Osteocyte (in vitro differentiated cells): ENCODE results near the gene CSTF2. TPM values are rescaled to one million over a fixed set of nuclear protein-coding genes. Genes with fewer than 3 reads are reported as not detected.

Source experiments
- DNase-seq: peaks from one replicate; pipeline ENCODE4 v3.0.0; 2021; ENCODE audit warnings: mixed read lengths; ENCODE audit not compliant: unreplicated experiment; ENCODE audit errors: extremely low spot score
- H3K27ac Mint-ChIP-seq: one replicate; pipeline ENCODE4 v1.8.0; 2021; ENCODE audit warnings: mild to moderate bottlenecking, mixed read lengths; ENCODE audit not compliant: unreplicated experiment
- H3K27me3 Mint-ChIP-seq: one replicate; pipeline ENCODE4 v1.8.0; 2021; ENCODE audit warnings: mixed read lengths; ENCODE audit not compliant: unreplicated experiment
- H3K36me3 Mint-ChIP-seq: one replicate; pipeline ENCODE4 v1.8.0; 2021; ENCODE audit warnings: mixed read lengths; ENCODE audit not compliant: unreplicated experiment
- H3K4me1 Mint-ChIP-seq: one replicate; pipeline ENCODE4 v1.8.0; 2021; ENCODE audit warnings: mixed read lengths; ENCODE audit not compliant: unreplicated experiment
- H3K4me3 Mint-ChIP-seq: one replicate; pipeline ENCODE4 v1.8.0; 2021; ENCODE audit warnings: mild to moderate bottlenecking, moderate library complexity, mixed read lengths; ENCODE audit not compliant: unreplicated experiment
- H3K9me3 Mint-ChIP-seq: one replicate; pipeline ENCODE4 v1.8.0; 2021; ENCODE audit warnings: mixed read lengths; ENCODE audit not compliant: unreplicated experiment
- total RNA-seq: library from RNA; stranded (reverse); gene quantifications from 2 replicates; pipeline ENCODE4 v1.2.1, GENCODE V29; 2021
- TF ChIP-seq, protein P1 (sequence below): fragments of 200-600 bp; sonication (generic); IDR thresholded peaks from 2 replicates; pipeline ENCODE4 v1.5.0; 2021; ENCODE audit warnings: antibody characterized with exemption, mild to moderate bottlenecking, moderate library complexity

Gene CSTF2
- total RNA-seq, 1 donor from 2014 or later = 14.8 TPM

- Mint-ChIP-seq H3K4me1 (no peaks in the 10 kb centered on the region), H3K4me3 (no peak overlapping the region), H3K27me3 (peaks cover 9% of the 10 kb centered on the region), H3K36me3 (no peaks in the 10 kb centered on the region), H3K27ac (no peak overlapping the region), H3K9me3 (peaks cover 3% of the 10 kb centered on the region)
- no peak for DNase-seq
- TF ChIP-seq, protein P1, sequence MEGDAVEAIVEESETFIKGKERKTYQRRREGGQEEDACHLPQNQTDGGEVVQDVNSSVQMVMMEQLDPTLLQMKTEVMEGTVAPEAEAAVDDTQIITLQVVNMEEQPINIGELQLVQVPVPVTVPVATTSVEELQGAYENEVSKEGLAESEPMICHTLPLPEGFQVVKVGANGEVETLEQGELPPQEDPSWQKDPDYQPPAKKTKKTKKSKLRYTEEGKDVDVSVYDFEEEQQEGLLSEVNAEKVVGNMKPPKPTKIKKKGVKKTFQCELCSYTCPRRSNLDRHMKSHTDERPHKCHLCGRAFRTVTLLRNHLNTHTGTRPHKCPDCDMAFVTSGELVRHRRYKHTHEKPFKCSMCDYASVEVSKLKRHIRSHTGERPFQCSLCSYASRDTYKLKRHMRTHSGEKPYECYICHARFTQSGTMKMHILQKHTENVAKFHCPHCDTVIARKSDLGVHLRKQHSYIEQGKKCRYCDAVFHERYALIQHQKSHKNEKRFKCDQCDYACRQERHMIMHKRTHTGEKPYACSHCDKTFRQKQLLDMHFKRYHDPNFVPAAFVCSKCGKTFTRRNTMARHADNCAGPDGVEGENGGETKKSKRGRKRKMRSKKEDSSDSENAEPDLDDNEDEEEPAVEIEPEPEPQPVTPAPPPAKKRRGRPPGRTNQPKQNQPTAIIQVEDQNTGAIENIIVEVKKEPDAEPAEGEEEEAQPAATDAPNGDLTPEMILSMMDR = no peak
These were observed 51.7 kb downstream of the CSTF2 start for GRCh38 chrX:100871594-100872560.

- H3K27me3 Mint-ChIP-seq = peaks cover 9% of the 10 kb centered on the region
- peaks cover 7% of the 10 kb centered on the region for H3K9me3 Mint-ChIP-seq
- H3K27ac Mint-ChIP-seq = no peak within 1 kb of the TSS
- TF ChIP-seq, protein P1 = no peak
- H3K4me1 Mint-ChIP-seq = no peaks in the 10 kb centered on the region
- no peak for DNase-seq
- no peaks in the 10 kb centered on the region for H3K36me3 Mint-ChIP-seq
- no peak within 1 kb of the TSS for H3K4me3 Mint-ChIP-seq
These were observed 54.1 kb downstream of the CSTF2 start, which contains the start of gene NOX1 for GRCh38 chrX:100874325-100874724. NOX1 (minus strand) TSS chrX:100874359; CDS start chrX:100874139, 220 bp downstream.

DNA sequence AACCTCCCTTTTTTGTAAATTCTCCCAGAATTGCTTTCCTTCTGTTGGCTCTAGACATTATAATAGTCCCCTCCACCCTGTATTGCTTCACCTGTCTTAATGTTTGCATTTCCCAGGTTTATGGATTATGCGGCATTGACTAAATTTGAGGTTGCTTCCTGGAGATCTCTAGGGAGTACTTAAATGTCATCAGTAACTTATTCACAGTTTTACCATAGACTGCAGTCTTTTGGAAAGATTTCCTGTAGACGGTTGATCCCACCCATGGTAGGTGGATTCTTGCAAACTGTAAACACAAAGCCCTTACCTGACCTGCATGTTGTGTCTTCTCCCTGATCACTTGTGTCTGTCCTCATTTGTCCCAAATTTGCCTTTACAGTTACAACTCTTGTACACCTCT, 60.2 kb downstream of the CSTF2 start:
- no peaks in the 10 kb centered on the region for H3K4me1 Mint-ChIP-seq
- no peaks in the 10 kb centered on the region for H3K36me3 Mint-ChIP-seq
- peaks cover 4% of the 10 kb centered on the region for H3K27me3 Mint-ChIP-seq
- H3K9me3 Mint-ChIP-seq = peaks cover 10% of the 10 kb centered on the region
- no peak for DNase-seq
- no peak overlapping the region for H3K4me3 Mint-ChIP-seq
- TF ChIP-seq, protein P1 = no peak
- no peak overlapping the region for H3K27ac Mint-ChIP-seq

GRCh38 chrX:100883654-100884053, 63.5 kb downstream of the CSTF2 start:
- Mint-ChIP-seq H3K4me3 (no peak overlapping the region), H3K36me3 (no peaks in the 10 kb centered on the region), H3K4me1 (no peaks in the 10 kb centered on the region), H3K27me3 (no peaks in the 10 kb centered on the region), H3K27ac (no peak overlapping the region), H3K9me3 (peaks cover 11% of the 10 kb centered on the region)
- no peak for DNase-seq
- TF ChIP-seq, protein P1 = no peak

Other genes starting within 250 kb of the CSTF2 start
- not detected in 2 replicates for gene TNMD, start 235.5 kb upstream of the CSTF2 start, total RNA-seq
- gene TSPAN6, start 183.6 kb upstream of the CSTF2 start, total RNA-seq = 49.3 and 50.8 TPM in 2 replicates
- 42.8 and 47.9 TPM in 2 replicates for gene SRPX2, start 176.2 kb upstream of the CSTF2 start, total RNA-seq
- 19.7 and 23.2 TPM in 2 replicates for gene SYTL4, start 88.3 kb upstream of the CSTF2 start, total RNA-seq
- gene NOX1, start 54.0 kb downstream of the CSTF2 start, total RNA-seq = not detected in 2 replicates
- gene XKRX, start 108.5 kb downstream of the CSTF2 start, total RNA-seq = not detected in 2 replicates
- gene ARL13A, start 149.3 kb downstream of the CSTF2 start, total RNA-seq = not detected in 2 replicates
- gene TRMT2B, start 231.7 kb downstream of the CSTF2 start, total RNA-seq = 11.0 and 12.5 TPM in 2 replicates